ENCODE data around the gene SKIC2. TPM values are rescaled to one million over a fixed set of nuclear protein-coding genes. Genes with fewer than 3 reads are reported as not detected.
"Not testable (repeated sequence)": the region's sequence is repeated elsewhere in the genome, so short reads cannot be mapped to it uniquely, and the experiment has no call there.

The SKIC2 gene
- total RNA-seq, 1 donor = 44.8 TPM

DNA sequence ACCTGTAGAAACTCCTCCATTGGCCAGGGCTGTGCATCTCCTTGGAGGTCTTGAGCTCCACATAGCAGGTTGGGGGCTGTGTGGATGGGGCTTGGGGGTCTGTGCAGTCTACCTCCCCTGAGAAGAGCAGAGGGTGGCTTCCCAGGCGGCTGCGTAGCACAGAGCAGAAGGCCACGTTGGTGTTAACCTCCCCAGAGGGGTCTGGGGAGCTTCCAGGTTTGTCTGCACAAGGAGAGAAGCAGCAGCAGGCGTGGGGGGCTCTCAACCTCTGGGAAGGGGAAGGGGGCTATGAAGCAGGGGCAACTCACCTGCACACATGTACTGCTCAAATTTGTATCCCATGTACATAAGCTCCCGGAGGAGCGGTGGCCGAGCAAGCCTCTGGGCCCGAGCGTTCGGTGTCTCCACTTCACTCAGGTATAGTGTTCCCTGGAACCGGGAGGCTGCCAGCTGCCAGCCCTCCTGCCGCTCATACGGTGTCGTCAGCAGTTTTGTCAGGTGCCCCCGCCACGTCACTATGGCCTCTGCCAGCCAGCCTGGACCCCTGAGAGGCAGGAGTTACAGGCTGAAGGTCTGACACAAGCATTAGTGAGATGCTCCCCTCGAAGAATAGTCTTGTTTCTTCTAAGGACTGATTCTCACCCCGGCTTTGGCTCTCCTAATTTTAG, 11.8 kb downstream of the SKIC2 start:
- Histone ChIP-seq H3K4me3 (ENCODE audit: low read length) (no peak overlapping the region), H3K27me3 (ENCODE audit: insufficient read depth, low read length) (no peaks in the 10 kb centered on the region), H3K9me3 (ENCODE audit: low read depth, low read length) (no peaks in the 10 kb centered on the region), H3K4me1 (ENCODE audit: insufficient read depth, low read length) (peaks cover 25% of the 10 kb centered on the region)

DNA sequence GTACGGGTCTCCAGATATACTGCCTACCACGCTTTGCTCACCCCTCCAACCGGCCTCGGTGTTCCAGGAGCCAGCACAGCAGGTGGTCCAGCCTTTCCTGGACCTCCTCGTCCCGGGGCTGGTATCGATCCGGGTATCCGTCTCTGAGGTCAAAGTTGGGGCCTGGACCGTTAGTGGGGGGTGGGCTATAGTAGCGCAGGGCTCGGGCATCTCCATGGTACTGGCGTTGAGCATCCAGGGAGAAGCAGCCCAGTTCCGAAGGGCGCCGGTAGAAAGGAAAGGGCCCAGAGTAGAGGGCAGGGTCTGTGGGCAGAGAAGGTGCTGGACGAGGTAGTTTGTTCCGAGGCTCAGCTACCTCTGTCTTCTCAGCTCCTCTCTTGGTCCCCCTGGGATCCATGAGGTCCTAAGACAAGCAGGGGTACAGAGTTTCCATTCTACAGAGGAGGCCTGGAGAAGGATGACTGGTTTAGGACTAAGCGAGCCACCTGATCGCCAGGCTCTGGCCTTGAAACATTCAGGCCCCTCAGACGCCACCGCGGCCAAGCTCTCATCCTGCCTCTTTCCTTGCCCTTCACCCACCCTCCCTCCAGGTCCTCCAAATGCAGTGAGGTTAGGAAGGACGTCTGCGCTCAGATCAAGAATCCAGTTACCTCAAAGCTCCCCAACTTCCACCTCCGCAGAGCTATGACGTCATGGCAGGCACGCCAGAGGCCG, 12.5 kb downstream of the SKIC2 start:
- H3K4me3 ChIP-seq (ENCODE audit: low read length) = peak overlapping the region; percentile 77
- H3K4me1 ChIP-seq (ENCODE audit: insufficient read depth, low read length) = peaks cover 25% of the 10 kb centered on the region
- no peaks in the 10 kb centered on the region for H3K9me3 ChIP-seq (ENCODE audit: low read depth, low read length)

DNA sequence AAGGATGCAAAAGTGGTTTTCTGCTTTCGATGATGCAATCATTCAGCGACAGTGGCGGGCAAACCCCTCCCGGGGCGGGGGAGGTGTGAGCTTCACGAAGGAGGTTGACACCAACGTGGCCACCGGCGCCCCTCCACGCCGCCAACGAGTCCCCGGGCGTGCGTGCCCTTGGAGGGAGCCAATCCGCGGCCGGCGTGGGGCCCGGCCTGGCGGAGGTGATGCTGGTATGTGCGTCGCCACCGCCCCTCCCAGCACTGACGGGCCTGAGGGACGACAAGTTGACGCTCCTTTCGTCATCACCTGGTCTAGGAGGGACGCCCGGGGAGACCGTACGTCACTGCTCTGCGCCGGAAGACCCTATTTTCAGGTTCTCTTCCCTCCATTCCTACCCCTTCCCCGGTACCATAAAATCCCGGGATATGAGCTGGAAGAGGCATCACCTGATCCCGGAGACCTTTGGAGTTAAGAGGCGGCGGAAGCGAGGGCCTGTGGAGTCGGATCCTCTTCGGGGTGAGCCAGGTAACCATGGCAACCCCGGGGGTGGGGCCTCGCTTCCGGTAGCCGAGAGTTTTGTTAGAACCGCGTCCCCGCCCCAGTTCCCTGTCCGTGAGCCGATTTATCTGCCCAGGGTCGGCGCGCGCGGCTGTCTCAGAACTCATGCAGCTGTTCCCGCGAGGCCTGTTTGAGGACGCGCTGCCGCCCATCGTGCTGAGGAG, 13.2 kb downstream of the SKIC2 start, which contains the start of gene DXO:
Gene DXO (minus strand): TSS at position 146 of the 716 bp plus-strand sequence. CDS start 463 bp downstream, outside the sequence.
- no peaks in the 10 kb centered on the region for H3K9me3 ChIP-seq (ENCODE audit: low read depth, low read length)
- H3K4me3 ChIP-seq (ENCODE audit: low read length) = peak within 1 kb of the TSS; percentile 77
- peaks cover 25% of the 10 kb centered on the region for H3K4me1 ChIP-seq (ENCODE audit: insufficient read depth, low read length)
- H3K27me3 ChIP-seq (ENCODE audit: insufficient read depth, low read length) = no peaks in the 10 kb centered on the region

More for the DNA sequence above, 12.5 kb downstream of the SKIC2 start:
- no peaks in the 10 kb centered on the region for H3K27me3 ChIP-seq (ENCODE audit: insufficient read depth, low read length)

DNA sequence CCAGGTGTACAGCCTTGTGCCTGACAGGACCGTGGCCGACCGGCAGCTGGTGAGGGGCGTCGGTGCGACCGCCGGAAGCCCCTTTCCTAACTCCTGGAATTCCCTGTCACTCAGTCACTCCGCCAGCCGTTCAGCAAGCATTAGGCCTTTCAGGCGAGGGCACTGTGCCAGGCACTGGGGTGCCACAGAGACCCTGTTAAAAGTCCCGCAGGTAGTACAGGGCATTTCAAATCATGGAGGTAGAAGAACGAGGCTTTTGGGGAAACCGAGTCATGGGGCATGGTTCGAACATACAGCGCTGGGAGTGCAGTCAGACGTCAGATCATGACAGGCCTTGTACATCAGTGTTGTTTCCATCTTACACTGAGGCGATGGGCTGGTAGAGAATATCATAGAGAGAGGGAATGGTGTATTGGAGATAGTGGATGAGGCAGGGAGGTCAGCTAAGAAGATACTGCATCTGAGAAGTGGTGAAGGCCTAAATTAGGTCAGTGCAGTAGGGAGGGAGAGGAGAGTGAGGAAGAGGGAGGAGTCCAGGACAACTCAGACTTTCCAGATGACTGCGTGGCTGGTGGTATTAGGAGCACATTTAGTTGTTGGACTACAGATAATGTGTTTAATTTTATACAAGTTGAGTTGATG, 13.9 kb downstream of the SKIC2 start:
- Histone ChIP-seq H3K4me1 (ENCODE audit: insufficient read depth, low read length) (peaks cover 25% of the 10 kb centered on the region), H3K9me3 (ENCODE audit: low read depth, low read length) (no peaks in the 10 kb centered on the region), H3K4me3 (ENCODE audit: low read length) (peak overlapping the region; percentile 77), H3K27me3 (ENCODE audit: insufficient read depth, low read length) (no peaks in the 10 kb centered on the region)

DNA sequence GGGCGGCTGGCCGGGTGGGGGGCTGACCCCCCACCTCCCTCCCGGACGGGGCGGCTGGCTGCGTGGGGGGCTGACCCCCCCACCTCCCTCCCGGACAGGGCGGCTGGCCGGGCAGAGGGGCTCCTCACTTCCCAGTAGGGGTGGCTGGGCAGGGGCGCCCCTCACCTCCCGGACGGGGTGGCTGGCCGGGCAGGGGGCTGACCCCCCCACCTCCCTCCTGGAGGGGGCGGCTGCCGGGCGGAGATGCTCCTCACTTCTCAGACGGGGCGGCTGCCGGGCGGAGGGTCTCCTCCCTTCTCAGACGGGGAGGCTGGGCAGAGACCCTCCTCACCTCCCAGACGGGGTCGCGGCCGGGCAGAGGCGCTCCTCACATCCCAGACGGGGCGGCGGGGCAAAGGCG, 17.1 kb downstream of the SKIC2 start:
- H3K9me3 ChIP-seq (ENCODE audit: low read depth, low read length); H3K4me3 ChIP-seq (ENCODE audit: low read length); H3K27me3 ChIP-seq (ENCODE audit: insufficient read depth, low read length): not testable (repeated sequence)
- H3K4me1 ChIP-seq (ENCODE audit: insufficient read depth, low read length) = peaks cover 19% of the 10 kb centered on the region

DNA sequence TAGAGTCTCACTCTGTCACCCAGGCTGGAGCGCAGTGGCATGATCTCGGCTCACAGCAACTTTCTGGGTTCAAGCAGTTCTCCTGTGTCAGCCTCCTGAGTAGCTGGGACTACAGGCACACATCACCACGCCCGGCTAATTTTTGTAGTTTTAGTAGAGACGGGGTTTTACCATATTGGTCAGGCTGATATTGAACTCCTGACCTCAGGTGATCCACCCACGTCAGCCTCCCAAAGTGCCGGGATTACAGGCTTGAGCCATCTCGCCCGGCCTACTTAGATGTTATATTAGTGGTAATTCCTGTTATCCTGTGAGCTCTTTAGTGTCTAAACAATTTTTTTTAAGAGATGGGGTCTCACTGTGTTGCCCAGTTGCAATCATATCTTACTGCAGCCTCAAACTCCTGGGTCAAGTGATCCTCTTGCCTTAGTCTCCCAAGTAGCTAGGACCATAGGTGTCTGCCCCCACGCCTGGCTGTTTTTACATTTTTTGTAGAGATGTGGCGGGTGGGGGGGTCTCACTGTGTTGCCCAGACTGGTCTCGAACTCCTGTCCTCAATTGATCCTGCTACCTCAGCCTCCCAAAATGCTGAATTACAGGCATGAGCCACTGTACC, 18.9 kb downstream of the SKIC2 start:
- H3K4me1 ChIP-seq (ENCODE audit: insufficient read depth, low read length) = peaks cover 8% of the 10 kb centered on the region
- H3K4me3 ChIP-seq (ENCODE audit: low read length) = no peak overlapping the region
- H3K9me3 ChIP-seq (ENCODE audit: low read depth, low read length) = no peaks in the 10 kb centered on the region

DNA sequence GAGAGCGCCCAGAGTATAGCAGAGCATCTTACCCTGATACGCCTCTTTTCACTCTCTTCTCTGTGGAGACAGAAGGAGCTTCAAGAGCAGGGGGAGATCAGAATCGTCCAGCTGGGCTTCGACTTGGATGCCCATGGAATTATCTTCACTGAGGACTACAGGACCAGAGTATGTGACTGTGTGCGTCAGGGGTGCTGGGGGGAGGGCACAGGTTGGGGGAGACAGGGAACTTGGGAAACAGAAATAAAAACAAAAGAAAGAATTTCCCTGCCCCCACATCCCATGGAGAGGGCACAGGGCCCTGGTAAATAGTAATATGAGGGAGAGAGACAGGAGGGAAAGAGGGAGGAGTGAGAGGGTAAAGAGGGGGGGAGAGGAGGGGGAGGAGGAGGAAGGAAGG, 19.9 kb downstream of the SKIC2 start:
- H3K4me3 ChIP-seq (ENCODE audit: low read length) = no peak overlapping the region
- no peaks in the 10 kb centered on the region for H3K27me3 ChIP-seq (ENCODE audit: insufficient read depth, low read length)
- H3K9me3 ChIP-seq (ENCODE audit: low read depth, low read length) = no peaks in the 10 kb centered on the region
- H3K4me1 ChIP-seq (ENCODE audit: insufficient read depth, low read length) = no peaks in the 10 kb centered on the region

More for the DNA sequence above, 18.9 kb downstream of the SKIC2 start:
- H3K27me3 ChIP-seq (ENCODE audit: insufficient read depth, low read length) = no peaks in the 10 kb centered on the region

DNA sequence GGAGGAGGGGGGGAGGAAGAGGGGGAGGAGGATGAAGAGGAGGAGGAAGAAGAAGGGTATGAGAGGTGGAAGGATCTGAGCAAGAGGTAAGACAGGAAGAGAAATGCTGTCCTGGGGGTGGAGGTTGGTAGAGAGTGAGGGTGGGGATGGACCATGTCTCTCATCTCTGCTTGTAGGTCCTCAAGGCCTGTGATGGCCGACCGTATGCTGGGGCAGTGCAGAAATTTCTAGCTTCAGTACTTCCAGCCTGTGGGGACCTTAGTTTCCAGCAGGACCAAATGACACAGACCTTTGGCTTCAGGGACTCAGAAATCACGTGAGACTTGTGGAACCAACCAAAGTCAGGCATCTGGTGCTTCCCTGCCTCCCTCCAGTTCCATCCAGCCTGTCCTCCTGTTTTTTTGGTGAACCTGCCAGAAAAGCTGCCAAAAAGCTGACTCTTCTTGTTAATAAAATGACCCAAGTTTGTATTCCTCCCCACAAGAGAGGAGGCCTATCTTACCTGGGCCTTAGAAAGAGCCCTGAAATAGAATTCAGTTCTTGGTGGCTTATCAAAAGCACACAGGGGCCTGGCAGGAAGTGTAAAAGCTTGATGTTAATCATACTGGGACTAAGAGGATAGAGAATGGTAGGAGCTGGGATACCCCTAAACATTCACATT, 20.4 kb downstream of the SKIC2 start:
- H3K27me3 ChIP-seq (ENCODE audit: insufficient read depth, low read length) = no peaks in the 10 kb centered on the region

DNA sequence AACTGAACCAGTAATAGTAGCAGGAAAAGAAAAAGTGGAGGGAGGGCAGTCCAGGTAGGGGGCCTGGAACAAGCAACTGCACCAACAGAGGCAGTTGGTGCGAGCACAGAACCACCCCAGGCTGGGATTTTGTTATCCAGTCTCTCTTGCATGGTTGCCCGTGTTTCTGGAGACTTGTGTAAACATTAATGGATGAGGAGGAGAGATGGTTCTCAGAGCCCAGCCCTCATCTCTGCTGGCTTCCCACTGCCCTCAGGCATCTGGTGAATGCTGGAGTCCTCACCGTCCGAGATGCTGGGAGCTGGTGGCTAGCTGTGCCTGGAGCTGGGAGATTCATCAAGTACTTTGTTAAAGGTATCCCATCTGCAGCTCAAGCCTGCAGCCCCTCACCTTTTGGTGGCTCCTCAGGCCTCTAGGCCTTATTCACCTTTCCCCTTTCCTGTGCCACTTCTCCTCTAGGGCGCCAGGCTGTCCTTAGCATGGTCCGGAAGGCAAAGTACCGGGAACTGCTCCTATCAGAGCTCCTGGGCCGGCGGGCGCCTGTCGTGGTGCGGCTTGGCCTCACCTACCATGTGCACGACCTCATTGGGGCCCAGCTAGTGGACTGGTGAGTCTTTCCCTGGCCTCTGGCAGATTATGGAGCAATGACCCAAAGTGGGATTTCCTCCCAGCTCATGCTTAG, 21.4 kb downstream of the SKIC2 start:
- H3K27me3 ChIP-seq (ENCODE audit: insufficient read depth, low read length); H3K9me3 ChIP-seq (ENCODE audit: low read depth, low read length); H3K4me1 ChIP-seq (ENCODE audit: insufficient read depth, low read length); H3K4me3 ChIP-seq (ENCODE audit: low read length): not testable (repeated sequence)

More for the DNA sequence above, 20.4 kb downstream of the SKIC2 start:
- Histone ChIP-seq H3K4me3 (ENCODE audit: low read length) (no peak overlapping the region), H3K4me1 (ENCODE audit: insufficient read depth, low read length) (no peaks in the 10 kb centered on the region), H3K9me3 (ENCODE audit: low read depth, low read length) (no peaks in the 10 kb centered on the region)

DNA sequence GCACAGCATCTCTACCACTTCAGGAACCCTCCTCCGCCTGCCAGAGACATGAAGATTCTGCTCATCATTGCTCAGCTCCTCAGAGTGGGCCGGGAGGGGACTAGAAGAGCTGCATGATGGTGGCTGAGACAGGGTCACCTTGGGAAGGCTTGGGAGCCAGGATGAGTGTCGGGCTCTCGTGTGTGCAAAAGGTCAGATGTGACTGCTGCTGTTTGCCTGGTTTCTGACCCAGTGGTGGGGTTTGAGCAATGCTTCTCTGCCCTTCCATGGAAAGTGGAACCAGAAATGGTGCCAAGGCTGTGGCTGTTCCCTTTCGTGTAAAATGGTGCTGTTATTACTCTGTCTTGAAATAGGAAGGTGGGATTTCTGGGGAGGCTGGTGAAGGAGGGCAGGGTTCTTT, 22.0 kb downstream of the SKIC2 start:
- not testable (repeated sequence) for H3K9me3 ChIP-seq (ENCODE audit: low read depth, low read length); H3K27me3 ChIP-seq (ENCODE audit: insufficient read depth, low read length); H3K4me3 ChIP-seq (ENCODE audit: low read length); H3K4me1 ChIP-seq (ENCODE audit: insufficient read depth, low read length)

DNA sequence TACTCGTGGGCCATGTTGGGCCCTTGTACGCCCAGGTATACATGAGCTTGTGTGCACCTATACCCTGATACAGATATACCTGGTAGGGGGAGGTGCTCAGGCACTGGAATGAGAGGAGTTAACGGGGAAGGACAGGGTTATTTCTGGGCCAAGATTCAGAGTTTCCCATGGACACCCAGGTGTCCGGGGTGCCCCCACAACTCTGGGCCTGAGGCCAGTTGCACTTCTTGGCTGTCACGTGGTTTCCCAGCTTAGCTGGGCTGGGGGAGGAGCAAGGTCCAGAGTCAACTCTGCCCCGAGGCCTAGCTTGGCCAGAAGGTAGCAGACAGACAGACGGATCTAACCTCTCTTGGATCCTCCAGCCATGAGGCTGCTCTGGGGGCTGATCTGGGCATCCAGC, 22.8 kb downstream of the SKIC2 start, which contains the start of gene C4A:
Gene C4A (plus strand): TSS at position 314 of the 400 bp plus-strand sequence. CDS start 51 bp downstream, at position 365.
- H3K4me1 ChIP-seq (ENCODE audit: insufficient read depth, low read length); H3K4me3 ChIP-seq (ENCODE audit: low read length); H3K27me3 ChIP-seq (ENCODE audit: insufficient read depth, low read length); H3K9me3 ChIP-seq (ENCODE audit: low read depth, low read length): not testable (repeated sequence)

DNA sequence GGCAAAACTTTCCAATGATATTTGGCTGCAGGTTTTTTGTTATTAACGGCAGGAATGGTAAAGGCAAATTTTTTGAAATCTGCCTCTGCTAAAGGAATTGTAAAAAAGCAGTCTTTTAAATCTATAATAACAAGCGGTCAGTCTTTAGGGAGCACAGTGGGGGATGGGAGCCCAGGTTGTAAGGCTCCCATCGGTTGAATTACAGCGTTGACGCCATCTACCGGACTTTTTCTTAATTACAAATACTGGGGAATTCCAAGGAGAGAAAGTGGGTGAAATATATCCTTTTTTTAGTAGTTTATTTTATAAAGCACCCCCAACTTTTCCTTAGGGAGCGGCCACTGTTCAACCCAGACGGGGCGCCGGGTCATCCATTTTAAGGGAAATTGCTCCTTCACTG, 30.4 kb downstream of the SKIC2 start:
- not testable (repeated sequence) for H3K4me3 ChIP-seq (ENCODE audit: low read length); H3K27me3 ChIP-seq (ENCODE audit: insufficient read depth, low read length); H3K9me3 ChIP-seq (ENCODE audit: low read depth, low read length); H3K4me1 ChIP-seq (ENCODE audit: insufficient read depth, low read length)

DNA sequence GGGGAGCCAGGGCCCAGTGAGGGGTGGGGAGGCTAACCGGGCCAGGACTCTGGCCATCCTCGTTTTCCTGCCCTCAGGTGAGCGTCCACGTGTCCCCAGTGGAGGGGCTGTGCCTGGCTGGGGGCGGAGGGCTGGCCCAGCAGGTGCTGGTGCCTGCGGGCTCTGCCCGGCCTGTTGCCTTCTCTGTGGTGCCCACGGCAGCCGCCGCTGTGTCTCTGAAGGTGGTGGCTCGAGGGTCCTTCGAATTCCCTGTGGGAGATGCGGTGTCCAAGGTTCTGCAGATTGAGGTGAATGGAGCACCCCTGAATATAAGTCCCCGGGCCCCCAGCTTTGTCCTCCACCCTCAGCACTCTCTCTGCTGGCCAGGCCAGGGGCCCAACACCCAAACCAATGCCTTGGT, 35.4 kb downstream of the SKIC2 start:
- not testable (repeated sequence) for H3K4me1 ChIP-seq (ENCODE audit: insufficient read depth, low read length); H3K4me3 ChIP-seq (ENCODE audit: low read length); H3K27me3 ChIP-seq (ENCODE audit: insufficient read depth, low read length); H3K9me3 ChIP-seq (ENCODE audit: low read depth, low read length)

DNA sequence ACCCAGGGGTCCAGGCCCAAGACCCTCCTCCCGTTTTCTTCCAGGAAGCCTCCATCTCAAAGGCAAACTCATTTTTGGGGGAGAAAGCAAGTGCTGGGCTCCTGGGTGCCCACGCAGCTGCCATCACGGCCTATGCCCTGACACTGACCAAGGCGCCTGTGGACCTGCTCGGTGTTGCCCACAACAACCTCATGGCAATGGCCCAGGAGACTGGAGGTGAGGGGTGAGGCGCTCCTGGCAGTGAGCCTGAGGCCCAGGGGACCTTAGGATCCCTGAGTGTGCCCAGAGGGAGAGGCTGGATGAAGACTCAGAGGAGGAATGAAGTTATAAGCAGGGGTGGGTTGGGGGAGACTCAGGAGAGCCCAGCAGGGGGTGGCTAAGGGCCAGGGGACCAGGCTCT, 37.4 kb downstream of the SKIC2 start:
- H3K27me3 ChIP-seq (ENCODE audit: insufficient read depth, low read length); H3K4me3 ChIP-seq (ENCODE audit: low read length); H3K9me3 ChIP-seq (ENCODE audit: low read depth, low read length); H3K4me1 ChIP-seq (ENCODE audit: insufficient read depth, low read length): not testable (repeated sequence)
